Vagina (tissue), 2 donors: ENCODE data around the gene PRSS33.

Source experiments
- CTCF ChIP-seq, 3 experiments: fragments of 450-650 bp in 2 of 3; fragments of 200-600 bp in 1 of 3; sonication (generic) in 1 of 3; IDR thresholded peaks; one replicate each; pipeline ENCODE4 v1.5.1; 2017 to 2019; ENCODE audit warnings: antibody characterized with exemption in 3 of 3, mild to moderate bottlenecking in 2 of 3, moderate library complexity in 2 of 3
- POLR2A ChIP-seq, 2 donors: fragments of 450-650 bp; IDR thresholded peaks; one replicate each; pipeline ENCODE4 v1.6.1; 2017; ENCODE audit warnings: antibody characterized with exemption in 2 of 2, mild to moderate bottlenecking in 2 of 2, moderate library complexity in 2 of 2

GRCh38 chr16:2798723-2799204, 11.4 kb upstream of the PRSS33 start:
- no peak for TF ChIP-seq CTCF (IDR thresholded peaks at IDR 0.05)
- TF ChIP-seq POLR2A (IDR thresholded peaks at IDR 0.05) = no peak
